ENCODE measurements around the gene HMGXB4.

- TF ChIP-seq, protein P1, sequence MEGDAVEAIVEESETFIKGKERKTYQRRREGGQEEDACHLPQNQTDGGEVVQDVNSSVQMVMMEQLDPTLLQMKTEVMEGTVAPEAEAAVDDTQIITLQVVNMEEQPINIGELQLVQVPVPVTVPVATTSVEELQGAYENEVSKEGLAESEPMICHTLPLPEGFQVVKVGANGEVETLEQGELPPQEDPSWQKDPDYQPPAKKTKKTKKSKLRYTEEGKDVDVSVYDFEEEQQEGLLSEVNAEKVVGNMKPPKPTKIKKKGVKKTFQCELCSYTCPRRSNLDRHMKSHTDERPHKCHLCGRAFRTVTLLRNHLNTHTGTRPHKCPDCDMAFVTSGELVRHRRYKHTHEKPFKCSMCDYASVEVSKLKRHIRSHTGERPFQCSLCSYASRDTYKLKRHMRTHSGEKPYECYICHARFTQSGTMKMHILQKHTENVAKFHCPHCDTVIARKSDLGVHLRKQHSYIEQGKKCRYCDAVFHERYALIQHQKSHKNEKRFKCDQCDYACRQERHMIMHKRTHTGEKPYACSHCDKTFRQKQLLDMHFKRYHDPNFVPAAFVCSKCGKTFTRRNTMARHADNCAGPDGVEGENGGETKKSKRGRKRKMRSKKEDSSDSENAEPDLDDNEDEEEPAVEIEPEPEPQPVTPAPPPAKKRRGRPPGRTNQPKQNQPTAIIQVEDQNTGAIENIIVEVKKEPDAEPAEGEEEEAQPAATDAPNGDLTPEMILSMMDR (IDR thresholded peaks at IDR 0.05) = no peak
- no peak for TF ChIP-seq EP300 (IDR thresholded peaks at IDR 0.05)
- no peak for TF ChIP-seq POLR2A (IDR thresholded peaks at IDR 0.05)
- TF ChIP-seq POLR2AphosphoS5 (IDR thresholded peaks at IDR 0.05) = no peak
Observed at GRCh38 chr22:35329114-35329847, 72.0 kb downstream of the HMGXB4 start.
